SU-DHL-6 (cell line): ENCODE data around the gene KLF17.

Experiments
- CTCF ChIP-seq: fragments of 200-600 bp; sonication (generic); IDR thresholded peaks from one replicate; pipeline ENCODE4 v1.5.1; 2017; ENCODE audit warnings: antibody characterized with exemption, mild to moderate bottlenecking, low read length, moderate library complexity; ENCODE audit not compliant: insufficient read depth, poor library complexity, severe bottlenecking
- EZH2phosphoT487 ChIP-seq: fragments of 200-600 bp; sonication (generic), shearing (Covaris generic); conservative IDR thresholded peaks from 2 replicates; pipeline ENCODE4 v1.6.1; 2018; ENCODE audit warnings: mild to moderate bottlenecking, antibody characterized with exemption, low read length, moderate library complexity, mixed read lengths

- no peak for TF ChIP-seq CTCF
- TF ChIP-seq EZH2phosphoT487 = no peak
Measured at GRCh38 chr1:44154049-44154448, 35.4 kb downstream of the KLF17 start.
